ENCODE data around the gene LAIR1. TPM values are rescaled to one million over a fixed set of nuclear protein-coding genes. Genes with fewer than 3 reads are reported as not detected.
A peak's percentile ranks its signal among the peaks of the same experiment; 100 is the strongest.

The LAIR1 gene
- polyA plus RNA-seq, 3 donors, result 48.0 to 202 (median 73.8) TPM

DNA sequence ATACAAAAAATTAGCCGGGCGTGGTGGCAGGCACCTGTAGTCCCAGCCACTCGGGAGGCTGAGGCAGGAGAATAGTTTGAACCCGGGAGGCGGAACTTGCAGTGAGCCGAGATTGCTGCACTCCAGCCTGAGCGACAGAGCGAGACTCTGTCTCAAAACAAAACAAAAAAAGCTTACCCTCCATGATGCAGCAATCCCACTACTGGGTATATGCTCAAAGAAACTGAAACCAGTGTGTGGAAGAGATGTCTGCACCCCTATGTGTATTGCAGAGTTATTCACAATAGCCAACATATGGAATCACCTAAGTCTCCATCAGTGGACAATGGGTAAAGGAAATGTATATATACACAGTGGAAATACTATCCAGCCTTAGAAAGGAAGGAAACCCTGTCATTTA, 31.0 kb upstream of the LAIR1 start:
- intact Hi-C loops (cut with micrococcal nuclease), result loop anchor here in 1 of 2 donors (10.0 kb wide), 1 partner anchor 71 kb away; no protein-coding TSS in a partner anchor
- H4K20me1 ChIP-seq (ENCODE audit: insufficient read depth, low read length), result no peaks in the 10 kb centered on the region
- WGBS (ENCODE audit: insufficient coverage), result no CpG with 5 or more reads among the region's 8 CpGs
- no peak overlapping the region for H3K27ac ChIP-seq (ENCODE audit: low read depth in 1 of 2, low read length in 2 of 2)
- TF ChIP-seq, protein P1, sequence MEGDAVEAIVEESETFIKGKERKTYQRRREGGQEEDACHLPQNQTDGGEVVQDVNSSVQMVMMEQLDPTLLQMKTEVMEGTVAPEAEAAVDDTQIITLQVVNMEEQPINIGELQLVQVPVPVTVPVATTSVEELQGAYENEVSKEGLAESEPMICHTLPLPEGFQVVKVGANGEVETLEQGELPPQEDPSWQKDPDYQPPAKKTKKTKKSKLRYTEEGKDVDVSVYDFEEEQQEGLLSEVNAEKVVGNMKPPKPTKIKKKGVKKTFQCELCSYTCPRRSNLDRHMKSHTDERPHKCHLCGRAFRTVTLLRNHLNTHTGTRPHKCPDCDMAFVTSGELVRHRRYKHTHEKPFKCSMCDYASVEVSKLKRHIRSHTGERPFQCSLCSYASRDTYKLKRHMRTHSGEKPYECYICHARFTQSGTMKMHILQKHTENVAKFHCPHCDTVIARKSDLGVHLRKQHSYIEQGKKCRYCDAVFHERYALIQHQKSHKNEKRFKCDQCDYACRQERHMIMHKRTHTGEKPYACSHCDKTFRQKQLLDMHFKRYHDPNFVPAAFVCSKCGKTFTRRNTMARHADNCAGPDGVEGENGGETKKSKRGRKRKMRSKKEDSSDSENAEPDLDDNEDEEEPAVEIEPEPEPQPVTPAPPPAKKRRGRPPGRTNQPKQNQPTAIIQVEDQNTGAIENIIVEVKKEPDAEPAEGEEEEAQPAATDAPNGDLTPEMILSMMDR (IDR thresholded peaks at IDR 0.05), result no peak
- peaks cover 3 to 17% (median 16%) of the 10 kb centered on the region in 7 donors for H3K9me3 Mint-ChIP-seq
- H3K4me1 ChIP-seq (ENCODE audit: control insufficient read depth in 1 of 2, insufficient read depth in 2 of 2, low read length in 2 of 2), result peaks cover 8 to 17% of the 10 kb centered on the region in 2 donors
- no peak overlapping the region for H3K4me2 ChIP-seq (replicated peaks; ENCODE audit: extremely low read depth, low read length, poor library complexity, severe bottlenecking)
- no peaks in the 10 kb centered on the region for H3K27me3 ChIP-seq (ENCODE audit: control insufficient read depth in 2 of 2, insufficient read depth in 2 of 2, low read length in 2 of 2)
- no peak overlapping the region for H3K4me3 Mint-ChIP-seq
- no peaks in the 10 kb centered on the region for H3K36me3 Mint-ChIP-seq
- H3K27me3 Mint-ChIP-seq (ENCODE audit: low read depth in 3 of 3), result peaks cover 2 to 21% (median 3%) of the 10 kb centered on the region in 3 donors
- no peak overlapping the region for H3K4me3 ChIP-seq (replicated peaks in 1 of 3; ENCODE audit: low read depth in 2 of 3, low read length in 3 of 3)
- H2AFZ ChIP-seq (ENCODE audit: insufficient read depth, low read depth, low read length, poor library complexity, severe bottlenecking), result no peak overlapping the region
- no peaks in the 10 kb centered on the region for H3K36me3 ChIP-seq (replicated peaks in 1 of 2; ENCODE audit: control insufficient read depth in 1 of 2, insufficient read depth in 2 of 2, low read length in 2 of 2)
- H3K9me3 ChIP-seq (replicated peaks in 1 of 2; ENCODE audit: control insufficient read depth in 1 of 2, insufficient read depth in 1 of 2, low read length in 2 of 2), result peaks cover 0 to 13% of the 10 kb centered on the region in 2 donors
- H3K4me1 Mint-ChIP-seq, result peaks cover 11% of the 10 kb centered on the region
- no peak overlapping the region for H3K27ac Mint-ChIP-seq
- no peaks in the 10 kb centered on the region for H3K79me2 ChIP-seq (ENCODE audit: insufficient read depth, low read length)
- no peak overlapping the region for H3K9ac ChIP-seq (ENCODE audit: insufficient read depth, low read length, poor library complexity, severe bottlenecking)
- DNase-seq, result no peak

DNA sequence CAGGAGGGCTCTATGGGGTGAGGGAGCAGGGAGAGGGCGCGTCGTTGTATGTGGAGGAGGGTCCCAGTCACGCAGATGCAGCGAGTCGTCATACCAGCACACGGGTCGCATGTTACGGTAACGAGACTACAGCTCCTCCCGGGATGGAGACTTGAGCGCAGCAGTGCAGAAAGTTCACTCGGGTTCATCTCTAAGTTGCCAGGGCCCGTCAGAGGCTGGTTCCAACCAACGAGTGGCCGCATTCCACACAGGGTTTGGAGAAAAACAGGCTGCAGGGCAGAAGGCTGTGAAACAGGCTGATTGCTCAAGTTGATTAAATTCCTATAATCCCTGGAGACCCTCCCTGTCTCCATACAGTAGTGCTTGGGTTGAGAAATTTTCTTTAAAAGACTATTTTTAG, 28.6 kb upstream of the LAIR1 start:
- H3K4me1 Mint-ChIP-seq, result peaks cover 34% of the 10 kb centered on the region
- Histone ChIP-seq H3K27me3 (ENCODE audit: control insufficient read depth in 2 of 2, insufficient read depth in 2 of 2, low read length in 2 of 2) (no peaks in the 10 kb centered on the region), H2AFZ (ENCODE audit: insufficient read depth, low read depth, low read length, poor library complexity, severe bottlenecking) (no peak overlapping the region), H3K4me1 (ENCODE audit: control insufficient read depth in 1 of 2, insufficient read depth in 2 of 2, low read length in 2 of 2) (peaks cover 31 to 40% of the 10 kb centered on the region in 2 donors), H3K4me2 (replicated peaks; ENCODE audit: extremely low read depth, low read length, poor library complexity, severe bottlenecking) (no peak overlapping the region), H3K79me2 (ENCODE audit: insufficient read depth, low read length) (no peaks in the 10 kb centered on the region), H3K27ac (ENCODE audit: low read depth in 1 of 2, low read length in 2 of 2) (no peak overlapping the region), H3K36me3 (replicated peaks in 1 of 2; ENCODE audit: control insufficient read depth in 1 of 2, insufficient read depth in 2 of 2, low read length in 2 of 2) (no peaks in the 10 kb centered on the region), H3K9me3 (replicated peaks in 1 of 2; ENCODE audit: control insufficient read depth in 1 of 2, insufficient read depth in 1 of 2, low read length in 2 of 2) (peaks cover 0 to 9% of the 10 kb centered on the region in 2 donors), H3K9ac (ENCODE audit: insufficient read depth, low read length, poor library complexity, severe bottlenecking) (no peak overlapping the region), H3K4me3 (replicated peaks in 1 of 3; ENCODE audit: low read depth in 2 of 3, low read length in 3 of 3) (no peak overlapping the region), H4K20me1 (ENCODE audit: insufficient read depth, low read length) (no peaks in the 10 kb centered on the region)
- WGBS (ENCODE audit: insufficient coverage), result 96% methylated on average over 13 of the region's 16 CpGs
- peaks cover 0 to 16% (median 0%) of the 10 kb centered on the region in 3 donors for H3K27me3 Mint-ChIP-seq (ENCODE audit: low read depth in 3 of 3)
- intact Hi-C loops (cut with micrococcal nuclease), result loop anchor here in 1 of 2 donors (5.0 to 10.0 kb wide), 2 partner anchors 41 to 69 kb away; no protein-coding TSS in a partner anchor
- peaks cover 0 to 13% (median 11%) of the 10 kb centered on the region in 7 donors for H3K9me3 Mint-ChIP-seq
- H3K27ac Mint-ChIP-seq, result no peak overlapping the region
- no peak for DNase-seq
- peak overlapping the region in 1 of 2 donors; percentile 13 for H3K4me3 Mint-ChIP-seq
- no peaks in the 10 kb centered on the region for H3K36me3 Mint-ChIP-seq
- TF ChIP-seq, protein P1 (IDR thresholded peaks at IDR 0.05), result no peak
